Stimulated activated CD4-positive, alpha-beta T cell treated with anti-CD3 and anti-CD28 coated beads, Interleukin-1b, Interleukin-23, amount 100 ng/mL, for 4 hours (primary cell): ENCODE results near the gene DDIAS.
"Not testable (repeated sequence)": the region's sequence is repeated elsewhere in the genome, so short reads cannot be mapped to it uniquely, and the experiment has no call there.

Experiments
- DNase-seq, 2 donors: peaks; one replicate each; pipeline ENCODE4 v3.0.0-alpha.2; 2020; ENCODE audit warnings: low read depth in 2 of 2

Gene DDIAS

GRCh38 chr11:82967381-82967780 lies 65.8 kb downstream of the DDIAS start:
- DNase-seq: no peak

DNA sequence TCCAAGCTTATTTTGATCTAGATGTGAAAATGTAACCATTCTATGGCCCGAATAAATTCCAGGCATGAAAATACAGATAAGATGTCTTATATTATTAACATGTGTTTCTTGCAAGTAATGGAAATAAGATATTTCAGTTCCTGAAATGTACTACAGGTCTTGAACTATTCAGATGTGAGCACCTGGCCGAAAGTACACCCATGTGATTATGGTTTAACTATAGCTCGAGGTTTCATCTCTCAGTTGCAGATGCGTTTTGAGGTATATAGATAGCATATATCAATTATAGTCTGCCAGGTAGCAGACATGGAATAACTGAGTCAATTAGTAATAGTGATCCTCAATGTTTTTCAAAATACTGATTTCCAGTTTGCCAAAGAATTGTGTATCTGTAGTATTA lies 68.3 kb downstream of the DDIAS start:
- DNase-seq: no peak

- DNase-seq: not testable (repeated sequence)
Measured at GRCh38 chr11:82970507-82971083, 69.1 kb downstream of the DDIAS start.

DNA sequence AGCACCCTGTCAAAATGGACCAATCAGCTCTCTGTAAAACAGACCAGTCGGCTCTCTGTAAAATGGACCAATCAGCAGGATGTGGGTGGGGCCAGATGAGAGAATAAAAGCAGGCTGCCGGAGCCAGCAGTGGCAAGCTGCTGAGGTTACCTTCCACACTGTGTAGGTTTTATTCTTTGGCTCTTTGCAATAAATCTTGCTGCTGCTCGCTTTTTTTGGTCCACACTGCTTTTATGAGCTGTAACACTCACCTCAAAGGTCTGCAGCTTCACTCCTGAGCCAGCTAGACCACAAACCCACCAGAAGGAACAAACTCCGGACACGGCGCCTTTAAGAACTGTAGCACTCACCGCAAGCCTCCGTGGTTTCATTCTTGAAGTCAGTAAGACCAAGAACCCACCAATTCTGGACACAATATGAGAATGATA lies 70.0 kb downstream of the DDIAS start:
- not testable (repeated sequence) for DNase-seq

DNA sequence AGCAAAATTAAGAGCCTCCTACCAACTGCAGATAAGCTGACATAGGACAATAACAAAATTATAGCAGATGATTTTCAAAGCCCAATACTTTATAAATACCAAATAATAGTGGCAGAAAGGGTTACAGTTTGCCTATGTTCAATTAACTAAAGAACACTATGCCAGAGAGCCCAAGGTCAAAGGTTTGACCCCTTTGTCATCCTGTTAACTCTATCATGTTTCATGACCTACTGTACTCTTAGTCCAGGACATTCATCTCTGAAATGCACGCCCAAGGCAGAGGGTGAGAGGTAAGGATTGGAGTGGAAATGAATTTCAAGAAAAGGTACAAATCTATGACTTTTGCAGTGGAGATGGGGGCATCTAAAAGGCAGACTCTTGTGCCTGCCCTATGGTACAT lies 70.6 kb downstream of the DDIAS start:
- DNase-seq: no peak

DNA sequence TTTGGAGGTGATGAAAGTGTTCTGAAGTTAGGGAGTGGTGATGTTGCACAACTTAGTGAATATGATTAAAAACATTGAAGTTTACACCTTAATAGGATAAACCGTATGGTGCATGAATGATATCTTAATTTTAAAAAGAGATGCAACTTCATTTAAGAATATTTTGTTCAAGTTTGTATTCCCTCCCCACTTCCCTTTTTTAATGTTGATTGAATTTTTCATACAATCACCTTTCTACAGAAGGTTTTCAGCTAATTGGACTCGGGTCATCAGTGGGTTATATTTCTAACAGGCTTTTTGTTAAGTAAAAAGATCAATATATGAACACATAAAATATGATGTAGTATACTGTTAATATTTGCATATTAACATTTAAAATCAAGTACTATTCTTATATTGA lies 72.6 kb downstream of the DDIAS start:
- no peak for DNase-seq

DNA sequence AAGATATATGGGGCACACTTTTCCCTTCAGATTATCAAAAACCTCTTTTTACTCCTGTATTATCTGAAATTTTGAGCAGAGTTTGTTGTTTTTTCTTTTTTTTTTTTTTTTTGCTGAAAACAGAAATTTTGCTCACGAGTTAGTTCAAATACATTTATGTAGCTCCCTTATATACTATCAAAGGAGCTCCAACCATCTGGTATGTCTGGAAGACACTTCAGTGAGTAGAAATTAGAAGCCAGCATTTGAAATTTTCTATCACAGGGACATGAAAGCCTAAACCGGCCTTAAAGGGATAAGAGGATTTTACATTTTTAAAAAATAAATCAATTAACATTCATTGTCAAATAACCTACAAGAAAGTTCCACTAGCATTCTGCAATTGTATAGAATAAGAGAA lies 73.3 kb downstream of the DDIAS start:
- DNase-seq: no peak

GRCh38 chr11:82975882-82976281 lies 74.3 kb downstream of the DDIAS start:
- DNase-seq: no peak

GRCh38 chr11:82976786-82977185 lies 75.2 kb downstream of the DDIAS start:
- no peak for DNase-seq

GRCh38 chr11:82978422-82979099 lies 77.0 kb downstream of the DDIAS start:
- no peak for DNase-seq

GRCh38 chr11:82979824-82980223 lies 78.3 kb downstream of the DDIAS start:
- no peak for DNase-seq

GRCh38 chr11:82980292-82980691 lies 78.8 kb downstream of the DDIAS start:
- DNase-seq: no peak

GRCh38 chr11:82980947-82981346 lies 79.4 kb downstream of the DDIAS start:
- no peak for DNase-seq

DNA sequence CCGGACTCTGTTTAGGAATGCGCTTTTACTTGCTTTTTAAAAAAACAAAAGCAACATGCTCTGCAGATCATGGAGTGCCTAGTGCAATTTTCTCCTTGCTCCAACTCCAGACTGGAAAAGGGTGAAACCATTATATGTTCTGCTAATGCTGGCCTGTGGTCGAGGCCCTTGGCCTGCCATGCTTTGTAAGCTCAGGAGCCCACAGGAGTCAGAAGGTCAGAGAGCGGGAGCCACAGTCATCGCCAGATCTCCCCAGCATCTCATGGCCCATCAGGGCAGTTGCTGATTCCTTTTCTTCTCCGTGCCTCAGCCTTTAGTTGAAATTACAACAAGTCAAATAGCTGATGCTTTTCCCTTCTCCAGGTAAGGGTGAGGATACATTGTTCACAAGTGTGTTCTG lies 80.3 kb downstream of the DDIAS start:
- DNase-seq: no peak
